Left colon (tissue), 2 donors: Measurements from ENCODE around the gene DRD2. TPM values are rescaled to one million over a fixed set of nuclear protein-coding genes. Genes with fewer than 3 reads are reported as not detected.

Experiments
- ATAC-seq: fragments of 200-7000 bp; cut with Tn5 transposase; one replicate; pipeline ENCODE4 v1.9.1; 2020; ENCODE audit warnings: mild to moderate bottlenecking, moderate library complexity
- DNase-seq, 2 donors: peaks; one replicate each; pipeline ENCODE4 v3.0.0-alpha.2; 2020
- intact Hi-C, 2 donors: fragments of 100-400 bp; cut with DNase I in 1 of 2; cut with micrococcal nuclease in 1 of 2; formaldehyde crosslinking; loops; one replicate each; pipeline versions ENCODE4 v1.11.2 to v1.14.0; 2022; cut with DNase I, micrococcal nuclease
- total RNA-seq, 2 donors: library from RNA; stranded (reverse); fragmentation: NEBNext Ultra II Directional; extraction: Animal tissue kit (Norgen Biotek cat#: 25700); gene quantifications; one replicate each; pipeline ENCODE4 v1.2.1, GENCODE V29; 2021
- donor health status: DM: no; HTN: no; CAD: no.
- donor health status: DM: yes; HTN: yes; CAD: no.

Gene DRD2
- total RNA-seq, 2 donors from 2014 or later = 0.31 to 0.36 TPM

DNA sequence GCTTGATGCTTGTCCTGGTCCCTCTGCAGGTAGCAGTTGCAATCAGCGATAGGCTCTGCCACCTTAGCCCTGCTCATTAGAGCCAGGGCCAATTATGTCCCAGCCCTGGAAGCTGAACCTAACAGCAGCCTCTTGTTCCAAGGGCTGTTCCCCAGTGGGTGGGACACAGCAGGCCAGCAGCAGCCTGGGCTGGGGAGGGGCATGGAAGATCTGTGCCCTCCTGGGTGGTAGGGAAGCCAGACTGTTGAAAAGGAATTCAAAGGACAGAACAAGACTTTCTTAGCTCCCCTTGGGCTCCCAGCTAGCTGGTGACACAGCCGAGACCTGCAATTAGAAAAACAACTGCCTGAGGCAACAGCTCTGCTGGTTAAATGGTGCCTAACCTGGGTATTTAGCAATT lies 17.4 kb downstream of the DRD2 start:
- ATAC-seq (peak; percentile 83), DNase-seq (peak; percentile 11 to 34)
- intact Hi-C loops = no loop called here

DNA sequence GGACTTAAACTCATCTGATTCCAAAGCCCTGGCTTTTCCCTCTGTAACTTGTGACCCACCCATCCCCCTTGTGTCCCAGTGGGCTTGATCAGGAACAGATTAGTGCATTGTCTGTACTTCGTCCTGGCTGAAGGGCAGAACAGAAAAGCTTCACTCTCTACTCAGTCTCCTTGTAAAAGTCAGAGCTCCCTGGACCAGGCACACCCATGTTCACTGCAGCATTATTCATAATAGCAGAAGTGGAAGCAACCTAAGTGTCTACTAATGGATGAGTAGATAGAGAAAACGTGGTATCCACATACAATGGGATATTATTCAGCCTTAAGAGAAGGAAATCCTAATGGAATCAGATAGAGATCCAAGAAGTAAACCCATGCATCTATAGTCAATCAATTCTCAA lies 20.7 kb downstream of the DRD2 start:
- no peak for DNase-seq
- intact Hi-C loops = no loop called here
- ATAC-seq = no peak

DNA sequence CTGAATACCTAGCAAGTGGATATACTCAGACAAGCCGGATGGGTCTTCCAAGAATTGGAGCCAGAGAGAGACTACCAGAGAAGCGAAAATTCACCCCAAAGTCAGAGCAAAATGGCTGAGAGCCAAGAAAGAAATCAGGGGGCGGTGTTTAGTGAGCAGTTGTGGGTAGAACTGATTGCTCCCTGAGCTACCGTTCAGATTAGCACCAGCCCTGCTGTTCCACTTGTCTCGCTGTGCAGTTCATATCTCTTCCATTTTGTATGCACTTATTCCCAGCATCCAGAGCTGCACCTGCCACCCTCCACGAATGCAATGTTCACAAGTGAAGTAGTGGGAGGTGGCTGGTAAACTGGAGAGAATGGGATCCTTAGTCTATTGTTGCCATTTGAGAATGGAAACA lies 25.5 kb downstream of the DRD2 start:
- no peak for ATAC-seq
- intact Hi-C loops = no loop called here
- no peak for DNase-seq

DNA sequence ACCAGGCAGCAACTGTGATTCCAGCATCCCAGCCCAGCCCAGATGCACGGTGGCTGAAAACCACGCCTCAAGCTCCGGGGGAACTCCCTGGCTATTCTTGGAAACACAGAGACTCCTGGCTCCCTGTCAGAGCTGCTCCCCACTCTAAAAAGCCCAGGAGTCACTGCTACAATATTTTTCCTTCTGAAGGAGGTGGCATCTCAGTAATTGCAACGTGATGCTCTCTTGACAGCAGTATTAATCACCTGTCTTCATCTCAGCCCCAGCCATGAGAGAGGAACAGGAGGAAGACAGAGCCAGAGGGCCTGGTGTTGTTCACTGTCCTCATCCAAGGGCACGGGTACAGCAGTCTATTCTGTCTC lies 26.9 kb downstream of the DRD2 start:
- no peak for DNase-seq
- no peak for ATAC-seq
- intact Hi-C loops = no loop called here

DNA sequence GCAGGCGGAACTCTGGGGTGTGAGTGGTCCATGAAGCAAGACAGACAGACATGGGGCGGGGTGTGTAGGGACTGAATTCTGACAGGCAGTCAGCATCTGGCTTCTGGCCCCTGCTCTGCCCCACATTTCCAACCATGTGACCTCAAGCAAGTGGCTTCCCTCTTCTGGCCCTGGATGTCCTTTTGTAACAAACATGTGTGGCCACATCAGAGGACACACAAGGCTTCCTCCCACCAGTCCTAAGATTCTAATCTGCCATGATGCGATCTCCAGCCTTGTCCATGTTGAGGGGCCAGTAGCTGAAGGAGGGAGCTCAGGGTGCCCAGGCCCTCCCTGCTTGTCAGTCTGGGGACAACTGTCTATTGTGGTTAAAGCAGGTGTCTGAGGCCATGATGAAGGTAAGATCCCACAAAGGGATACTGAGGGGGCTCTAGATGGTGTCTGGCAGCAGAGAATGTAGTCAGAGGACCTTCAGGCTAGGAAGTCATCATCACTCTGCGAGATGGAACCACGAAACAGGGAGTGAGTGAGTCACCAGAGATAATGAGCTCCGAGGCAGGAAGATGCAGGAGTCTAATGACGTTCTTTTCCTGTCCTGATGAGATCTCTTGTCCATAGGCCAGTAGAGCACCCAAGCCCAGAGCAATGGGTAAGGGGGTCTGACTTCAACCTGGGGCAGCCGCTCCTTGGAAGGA lies 27.4 kb downstream of the DRD2 start:
- no peak for DNase-seq
- intact Hi-C loops = no loop called here
- no peak for ATAC-seq

DNA sequence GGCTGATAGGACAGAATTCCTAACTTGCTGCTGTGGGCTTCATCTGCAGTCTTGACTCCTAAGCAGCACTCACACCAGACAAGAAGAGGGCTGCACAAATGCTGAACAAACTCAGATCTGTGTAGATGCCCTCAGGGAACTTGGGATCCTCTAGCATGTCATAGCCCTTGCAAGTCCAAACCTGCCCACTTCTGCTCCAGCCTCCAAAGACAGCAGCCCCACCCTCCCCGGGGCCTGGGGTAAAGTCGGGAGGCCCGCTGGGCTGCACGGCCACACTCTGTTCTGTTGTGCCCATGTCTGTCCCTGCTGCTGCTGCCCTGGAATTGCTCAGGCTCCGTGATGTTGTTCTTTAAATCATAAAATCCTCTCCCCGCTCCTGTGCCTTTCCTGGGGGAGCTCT lies 28.3 kb downstream of the DRD2 start:
- DNase-seq (no peak), ATAC-seq (no peak)
- intact Hi-C loops = no loop called here

GRCh38 chr11:113446112-113446511 lies 29.1 kb downstream of the DRD2 start:
- DNase-seq (no peak), ATAC-seq (no peak)
- intact Hi-C loops = no loop called here

DNA sequence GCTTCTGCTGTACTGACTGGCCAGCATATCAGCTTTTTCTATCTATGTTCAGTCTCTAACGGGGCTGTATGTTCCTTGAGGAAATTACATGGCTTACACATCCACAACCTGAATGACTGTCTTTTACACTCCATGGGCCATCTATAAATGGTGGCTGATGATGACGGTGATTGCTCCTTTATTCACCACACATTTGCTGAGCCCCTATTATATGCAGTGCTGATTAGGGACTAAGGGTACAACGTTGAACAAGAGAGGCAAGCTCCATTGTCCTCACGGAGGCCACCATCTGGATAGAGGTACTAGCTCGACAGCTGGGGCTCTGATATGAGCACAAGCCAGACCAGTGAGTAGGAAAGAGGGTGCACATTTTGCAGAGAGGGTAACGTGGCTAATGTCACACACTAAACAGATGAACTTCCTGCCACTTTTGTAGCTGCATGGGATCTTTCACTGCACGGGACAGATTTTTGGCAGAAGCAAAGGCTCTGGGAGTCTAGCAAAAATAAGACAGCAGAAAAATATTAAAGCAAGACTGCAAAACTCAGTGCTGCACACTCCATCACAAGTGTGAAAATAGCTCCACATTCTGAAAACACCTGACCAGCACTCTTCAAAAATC lies 30.6 kb downstream of the DRD2 start:
- no peak for DNase-seq
- no peak for ATAC-seq
- intact Hi-C loops = no loop called here

DNA sequence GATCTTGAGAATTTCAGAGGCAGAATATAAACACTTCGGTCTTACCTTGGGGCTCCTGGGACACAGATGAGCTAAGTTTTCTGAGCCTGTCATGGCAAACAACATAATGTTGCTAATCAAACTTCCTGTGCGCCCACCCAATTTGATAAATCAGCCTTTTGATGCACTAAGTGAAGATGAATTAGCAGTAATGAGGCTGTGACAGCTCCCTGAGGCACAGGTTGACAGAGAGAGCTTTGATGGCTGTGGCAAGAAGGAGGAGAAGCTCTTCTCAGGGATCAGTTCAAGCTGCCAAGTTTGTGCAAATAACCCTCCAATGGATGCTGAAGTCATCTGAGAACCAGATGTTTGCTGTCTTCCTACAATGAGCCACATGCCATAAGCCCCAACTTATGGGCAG lies 34.4 kb downstream of the DRD2 start:
- intact Hi-C loops = no loop called here
- ATAC-seq (no peak), DNase-seq (no peak)

DNA sequence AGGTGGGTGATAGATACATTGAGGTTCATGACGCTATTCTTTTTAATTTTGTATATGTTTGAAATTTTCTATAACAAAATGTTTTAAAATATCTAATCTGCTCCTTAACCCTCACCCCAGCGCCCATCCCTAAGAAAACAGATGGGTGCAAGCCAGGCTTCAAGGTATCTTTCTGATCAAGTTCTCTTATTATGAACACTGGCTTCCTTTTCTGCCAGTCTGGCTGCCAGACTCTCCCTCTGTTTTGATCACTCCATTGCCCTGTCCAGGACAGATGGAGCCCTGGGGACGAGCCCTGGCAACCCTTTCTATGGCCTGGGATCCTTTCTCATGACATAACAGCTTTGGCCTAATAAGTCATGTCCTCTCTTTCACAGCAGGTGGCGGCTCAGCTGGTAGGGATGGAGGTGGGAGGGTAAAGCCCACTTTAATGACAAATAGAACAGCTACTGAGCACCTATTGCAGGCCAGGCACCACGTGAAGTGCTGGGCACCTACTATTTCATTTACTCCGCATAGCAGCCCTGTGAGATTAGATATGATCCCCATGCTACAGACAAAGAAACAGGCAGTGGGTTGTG lies 38.4 kb downstream of the DRD2 start:
- ATAC-seq (no peak), DNase-seq (no peak)
- intact Hi-C loops = no loop called here

- intact Hi-C loops = no loop called here
- DNase-seq (no peak), ATAC-seq (no peak)
These were observed 39.8 kb downstream of the DRD2 start for GRCh38 chr11:113435190-113435968.

GRCh38 chr11:113431746-113432145 lies 43.5 kb downstream of the DRD2 start:
- intact Hi-C loops = no loop called here
- DNase-seq (no peak), ATAC-seq (no peak)

DNA sequence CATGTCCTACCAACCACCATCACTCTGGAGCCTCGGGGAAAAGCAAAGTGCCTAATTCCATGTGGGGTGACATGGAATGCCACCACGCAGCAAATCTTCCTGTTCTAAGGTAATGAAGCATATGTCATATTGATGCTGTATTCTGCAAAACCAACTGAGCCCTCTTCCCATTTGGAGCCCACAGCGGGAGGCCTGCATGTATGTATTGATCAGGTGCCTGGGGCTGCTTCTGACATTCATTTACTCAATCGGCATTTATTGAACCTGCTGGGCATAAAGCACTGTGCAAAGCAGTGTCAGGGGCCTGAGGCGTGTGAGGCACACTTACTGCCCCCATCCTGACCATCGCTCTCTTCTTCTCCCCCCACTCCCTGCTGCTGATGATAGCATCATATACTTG lies 48.5 kb downstream of the DRD2 start:
- intact Hi-C loops = no loop called here
- no peak for ATAC-seq
- DNase-seq = no peak

GRCh38 chr11:113420808-113421207 lies 54.4 kb downstream of the DRD2 start:
- DNase-seq (no peak), ATAC-seq (no peak)
- intact Hi-C loops = no loop called here

- ATAC-seq (no peak), DNase-seq (no peak)
- intact Hi-C loops = no loop called here
These were observed 55.7 kb downstream of the DRD2 start for GRCh38 chr11:113419454-113420003.

GRCh38 chr11:113417428-113417827 lies 57.8 kb downstream of the DRD2 start:
- no peak for ATAC-seq
- intact Hi-C loops = no loop called here

DNA sequence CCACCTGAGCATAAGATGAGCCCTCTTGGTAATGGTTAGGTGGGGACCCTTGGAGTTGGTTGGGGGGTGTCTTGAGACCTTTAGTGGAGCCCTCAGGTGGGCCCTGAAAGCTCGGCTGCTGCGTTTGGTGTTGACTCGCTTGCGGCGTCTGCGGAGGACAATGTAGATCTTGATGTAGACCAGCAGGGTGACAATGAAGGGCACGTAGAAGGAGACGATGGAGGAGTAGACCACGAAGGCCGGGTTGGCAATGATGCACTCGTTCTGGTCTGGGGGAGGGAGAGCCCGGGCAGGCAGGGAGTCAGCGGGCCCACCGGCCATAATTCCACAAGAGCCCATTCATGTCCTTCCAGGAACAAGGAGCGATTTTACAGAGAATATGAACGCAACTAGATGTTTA lies 59.9 kb downstream of the DRD2 start:
- no peak for ATAC-seq
- intact Hi-C loops = no loop called here
- DNase-seq = no peak

More at GRCh38 chr11:113417428-113417827, 57.8 kb downstream of the DRD2 start:
- DNase-seq = no peak

GRCh38 chr11:113412675-113413074 lies 62.5 kb downstream of the DRD2 start:
- no peak for ATAC-seq

GRCh38 chr11:113411536-113411935 lies 63.7 kb downstream of the DRD2 start:
- DNase-seq (no peak), ATAC-seq (no peak)
- intact Hi-C loops = no loop called here

More at GRCh38 chr11:113412675-113413074, 62.5 kb downstream of the DRD2 start:
- intact Hi-C loops = no loop called here
- no peak for DNase-seq
